ENCODE data around the gene HIVEP1. TPM values are rescaled to one million over a fixed set of nuclear protein-coding genes. Genes with fewer than 3 reads are reported as not detected.

HIVEP1 gene
- total and polyA plus RNA-seq, 2 of the 13 experiments (the other 11 are each of a cell fraction or from before 2014, with no cell fraction given) = 7.4 to 9.9 TPM

DNA sequence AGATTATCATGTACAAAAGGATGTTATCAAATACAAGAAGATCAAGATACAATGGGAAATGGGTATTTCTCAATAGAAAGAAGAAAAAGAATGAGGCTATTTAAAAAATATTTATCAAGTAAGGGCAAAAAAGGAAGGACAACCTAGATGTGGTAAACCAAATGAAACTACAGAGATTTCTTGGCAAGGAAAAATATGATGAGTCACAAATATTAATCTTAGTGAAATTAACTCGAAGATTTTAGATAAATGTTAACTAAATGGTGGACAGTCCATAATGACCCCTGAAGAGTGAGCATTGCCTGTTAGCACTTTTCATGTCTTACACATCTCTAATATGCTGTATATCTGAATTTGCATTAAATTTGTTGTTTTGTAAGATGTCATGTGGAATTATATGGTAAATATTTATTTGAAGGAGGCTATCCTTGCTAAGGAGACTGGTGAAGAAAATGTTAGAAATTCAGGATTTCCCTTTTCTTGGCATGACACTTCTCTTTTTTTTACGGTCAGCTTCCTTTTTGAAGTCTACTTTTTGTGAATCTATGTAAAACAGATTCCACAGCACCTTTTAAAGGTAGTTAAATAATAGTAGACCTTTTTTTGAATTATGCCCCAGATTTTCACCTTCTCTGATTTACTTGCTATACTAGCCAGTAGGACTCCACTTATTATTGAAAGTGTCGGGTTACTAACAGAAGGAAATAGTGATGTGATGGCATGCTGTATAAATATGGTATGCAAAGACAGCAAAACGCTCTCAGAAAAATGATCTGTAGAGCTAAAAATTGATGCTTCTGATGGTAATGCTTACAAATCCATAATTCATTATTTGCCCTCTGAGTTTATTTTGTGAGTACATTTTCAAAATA is 120.5 kb downstream of the HIVEP1 start:
- Histone ChIP-seq H2AFZ (ENCODE audit: low read length) (no peak overlapping the region), H3K4me3 (replicated peaks in 1 of 3; ENCODE audit: insufficient read depth in 1 of 3, low read depth in 2 of 3, low read length in 3 of 3) (no peak overlapping the region), H3K9ac (ENCODE audit: insufficient read depth, low read depth, low read length) (no peak overlapping the region), H3K36me3 (replicated peaks in 1 of 2; ENCODE audit: control insufficient read depth in 1 of 2, insufficient read depth in 2 of 2, low read length in 2 of 2) (0 out of 5 replicates have a peak, but pooled peaks cover 0 to 1% of the 10 kb centered on the region in 2 experiments), H3K79me2 (ENCODE audit: insufficient read depth, low read length) (no peaks in the 10 kb centered on the region), H3K4me1 (ENCODE audit: insufficient read depth, low read length) (peaks cover 3% of the 10 kb centered on the region), H3K4me2 (ENCODE audit: low read depth, low read length) (no peak overlapping the region), H3K27me3 (ENCODE audit: control insufficient read depth in 1 of 2, insufficient read depth in 2 of 2, low read length in 2 of 2) (no peaks in the 10 kb centered on the region), H3K9me3 (ENCODE audit: low read length) (no peaks in the 10 kb centered on the region), H3K27ac (ENCODE audit: extremely low read length, insufficient read depth, low read length) (no peak overlapping the region), H4K20me1 (ENCODE audit: insufficient read depth, low read length) (no peaks in the 10 kb centered on the region)
- CTCF ChIA-PET (ENCODE audit: low intra/inter-chr PET ratio, low total read pairs) = no interaction called here
- in situ Hi-C loops (cut with HindIII; ENCODE audit: extremely low pct_ligation_motif_present, low pct_unique_long_range_greater_than_20kb) (no loop called here), intact Hi-C loops (cut with micrococcal nuclease; ENCODE audit: unreplicated experiment) (no loop called here)
- no TSS peak for BruUV-seq (replicated peaks)
- FAIRE-seq (no peak), ATAC-seq (no peak), DNase-seq (ENCODE audit: low spot score) (no peak)
- TF ChIP-seq ZNF775 (CRISPR knock-in tag; IDR thresholded peaks at IDR 0.05; ENCODE audit: borderline replicate concordance) (no peak), SNRNP70 (IDR thresholded peaks at IDR 0.05; ENCODE audit: low read depth, low read length) (no peak), ZNF253 (CRISPR knock-in tag; IDR thresholded peaks at IDR 0.05; ENCODE audit: borderline replicate concordance) (no peak), ATF3 (CRISPR knock-in tag; IDR thresholded peaks at IDR 0.05) (no peak), ZNF841 (CRISPR knock-in tag; IDR thresholded peaks at IDR 0.05; ENCODE audit: borderline replicate concordance) (no peak), POLR2A (IDR thresholded peaks at IDR 0.05; ENCODE audit: insufficient read depth in 1 of 2, low read depth in 2 of 2, low read length in 2 of 2) (no peak), ZNF530 (CRISPR knock-in tag; IDR thresholded peaks at IDR 0.05; ENCODE audit: low read depth) (no peak), NFYB (CRISPR knock-in tag; IDR thresholded peaks at IDR 0.05) (no peak), AGO1 (IDR thresholded peaks at IDR 0.05; ENCODE audit: low read depth, low read length, poor library complexity, severe bottlenecking) (no peak), ZNF292 (CRISPR knock-in tag; IDR thresholded peaks at IDR 0.05; ENCODE audit: borderline replicate concordance, low read depth) (no peak), HIC2 (CRISPR knock-in tag; IDR thresholded peaks at IDR 0.05; ENCODE audit: low read depth) (no peak)
- WGBS (ENCODE audit: low lambda C conversion rate) = 82% methylated on average over 4 of the region's 4 CpGs
- POLR2A ChIA-PET = no interaction called here

All from HepG2 (cell line).